ENCODE data around the gene RAP1A.

Gene RAP1A

GRCh38 chr1:111599781-111600693 lies 19.6 kb upstream of the RAP1A start:
- in situ Hi-C loops (cut with HindIII; ENCODE audit: low pct_ligation_motif_present, low sequenced_read_pairs) = no loop called here
- H3K27me3 ChIP-seq (replicated peaks) = no peaks in the 10 kb centered on the region
- DNase-seq = no peak
- no peaks in the 10 kb centered on the region for H3K36me3 ChIP-seq (replicated peaks)
- no peak for TF ChIP-seq CTCF (IDR thresholded peaks at IDR 0.05; ENCODE audit: low read depth, low read length, missing control alignments)
- no peak overlapping the region for H3K27ac ChIP-seq
- H3K4me3 ChIP-seq (ENCODE audit: low read depth, low read length) = no peak overlapping the region

GRCh38 chr1:111600886-111601386 lies 18.7 kb upstream of the RAP1A start:
- no peaks in the 10 kb centered on the region for H3K36me3 ChIP-seq (replicated peaks)
- H3K27me3 ChIP-seq (replicated peaks) = no peaks in the 10 kb centered on the region
- no peak overlapping the region for H3K27ac ChIP-seq
- in situ Hi-C loops (cut with HindIII; ENCODE audit: low pct_ligation_motif_present, low sequenced_read_pairs) = no loop called here
- TF ChIP-seq CTCF (IDR thresholded peaks at IDR 0.05; ENCODE audit: low read depth, low read length, missing control alignments) = no peak
- no peak overlapping the region for H3K4me3 ChIP-seq (ENCODE audit: low read depth, low read length)
- no peak for DNase-seq

DNA sequence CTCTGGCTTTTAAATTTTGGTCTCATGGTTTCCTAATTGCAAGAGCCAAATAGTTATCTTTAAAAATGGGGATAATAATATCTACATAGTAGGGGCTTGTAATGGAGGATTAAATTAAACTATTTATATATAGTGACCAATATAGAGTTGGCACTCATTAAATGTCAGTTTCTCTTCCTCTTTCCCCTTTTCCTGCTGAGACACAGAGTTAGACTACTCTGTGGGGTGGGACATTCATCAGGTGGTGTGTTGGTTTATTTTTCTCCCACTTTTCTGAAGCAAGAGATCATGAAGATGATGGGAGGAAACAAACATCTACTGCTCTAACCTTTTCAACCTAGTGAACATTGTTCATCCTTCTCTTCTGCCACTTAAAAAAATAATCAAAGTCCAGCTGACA lies 17.3 kb upstream of the RAP1A start:
- Histone ChIP-seq H3K27ac (no peak overlapping the region), H3K27me3 (replicated peaks) (no peaks in the 10 kb centered on the region), H3K36me3 (replicated peaks) (no peaks in the 10 kb centered on the region), H3K4me3 (ENCODE audit: low read depth, low read length) (no peak overlapping the region)
- no peak for DNase-seq
- in situ Hi-C loops (cut with HindIII; ENCODE audit: low pct_ligation_motif_present, low sequenced_read_pairs) = no loop called here
- TF ChIP-seq CTCF (IDR thresholded peaks at IDR 0.05; ENCODE audit: low read depth, low read length, missing control alignments) = no peak

DNA sequence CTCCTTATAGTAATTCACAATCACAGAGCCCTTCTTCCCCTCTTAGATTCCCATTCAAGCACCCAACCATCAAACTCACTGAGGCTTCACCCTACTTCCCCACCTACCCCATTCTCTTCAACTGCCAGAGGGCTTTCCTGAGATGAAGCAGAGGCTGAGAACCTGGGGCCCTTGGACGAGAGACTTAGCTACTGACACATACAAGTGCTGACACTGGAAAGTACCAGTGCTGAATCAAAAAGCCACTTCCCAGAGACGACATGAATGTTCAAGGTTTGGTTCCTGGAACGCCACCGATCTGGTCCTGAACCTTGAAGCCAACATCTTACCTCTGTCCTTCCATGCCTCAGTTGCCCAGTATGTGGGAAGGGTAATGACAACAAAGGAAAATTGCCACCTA lies 16.6 kb upstream of the RAP1A start:
- H3K36me3 ChIP-seq (replicated peaks) = no peaks in the 10 kb centered on the region
- in situ Hi-C loops (cut with HindIII; ENCODE audit: low pct_ligation_motif_present, low sequenced_read_pairs) = no loop called here
- H3K27ac ChIP-seq = no peak overlapping the region
- TF ChIP-seq CTCF (IDR thresholded peaks at IDR 0.05; ENCODE audit: low read depth, low read length, missing control alignments) = no peak
- H3K4me3 ChIP-seq (ENCODE audit: low read depth, low read length) = no peak overlapping the region
- H3K27me3 ChIP-seq (replicated peaks) = no peaks in the 10 kb centered on the region
- no peak for DNase-seq

DNA sequence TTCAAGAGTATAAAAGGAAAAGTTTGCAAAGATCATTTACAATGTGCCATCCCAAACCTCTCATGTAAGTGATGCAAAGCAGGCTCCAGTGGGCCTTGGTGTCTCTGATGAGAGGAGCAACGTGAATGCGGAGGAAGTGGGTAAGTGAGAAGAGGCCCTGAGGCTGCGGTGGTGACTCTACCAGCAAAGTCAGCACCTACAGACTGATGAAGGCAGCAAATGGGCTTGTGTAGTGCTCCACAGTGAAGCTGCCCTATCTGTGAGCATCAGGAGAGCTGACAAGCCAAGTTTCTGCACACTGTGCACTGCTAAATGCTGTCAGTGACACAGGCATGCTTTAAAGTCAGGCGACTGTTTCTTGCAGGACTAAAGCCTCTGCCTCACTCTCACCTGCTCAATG lies 15.6 kb upstream of the RAP1A start:
- H3K27me3 ChIP-seq (replicated peaks) = no peaks in the 10 kb centered on the region
- H3K4me3 ChIP-seq (ENCODE audit: low read depth, low read length) = no peak overlapping the region
- DNase-seq = no peak
- no peak for TF ChIP-seq CTCF (IDR thresholded peaks at IDR 0.05; ENCODE audit: low read depth, low read length, missing control alignments)
- H3K27ac ChIP-seq = no peak overlapping the region
- in situ Hi-C loops (cut with HindIII; ENCODE audit: low pct_ligation_motif_present, low sequenced_read_pairs) = no loop called here
- H3K36me3 ChIP-seq (replicated peaks) = no peaks in the 10 kb centered on the region
